ENCODE measurements around the gene PCYT1B. TPM values are rescaled to one million over a fixed set of nuclear protein-coding genes. Genes with fewer than 3 reads are reported as not detected.

The PCYT1B gene
- total RNA-seq, 1 donor from 2014 or later: 0.64 TPM

DNA sequence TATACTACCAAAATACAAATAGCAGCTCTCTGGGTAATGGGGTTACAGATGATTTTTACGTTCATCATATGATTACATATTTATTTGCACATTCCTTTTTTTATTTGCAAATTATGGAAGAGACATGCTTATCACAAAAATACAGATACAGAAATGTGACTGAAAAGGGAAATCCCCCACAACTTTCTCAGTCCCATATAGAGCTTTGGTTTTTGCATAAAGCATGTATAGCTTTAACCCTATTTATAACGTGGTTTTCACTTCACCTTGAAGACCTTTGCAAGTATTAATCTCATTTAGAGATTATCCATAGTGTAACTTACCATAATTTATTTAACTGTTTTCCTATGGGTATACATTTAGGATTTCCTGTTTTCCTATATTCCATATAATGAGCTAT is 126.7 kb downstream of the PCYT1B start:
- no peak for ATAC-seq

DNA sequence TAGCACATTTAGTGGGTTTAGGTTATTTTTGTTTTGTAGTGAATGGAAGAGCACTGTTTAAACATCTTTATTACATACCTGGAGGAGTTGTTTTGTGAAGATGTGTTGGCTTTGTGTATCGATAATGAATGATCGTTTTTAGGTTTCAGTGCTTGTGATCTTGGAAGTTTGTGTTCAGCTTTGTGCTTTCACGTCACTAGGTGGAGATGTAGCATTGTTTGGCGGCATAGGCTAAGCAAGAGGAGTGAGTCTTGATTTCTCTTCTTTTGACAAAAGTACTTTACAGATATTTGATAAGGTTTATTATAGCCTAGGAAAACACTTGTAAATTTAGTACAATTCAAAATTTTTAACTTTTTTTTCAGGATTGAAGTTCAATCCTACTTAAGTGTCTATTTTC is 131.7 kb downstream of the PCYT1B start:
- ATAC-seq: no peak

DNA sequence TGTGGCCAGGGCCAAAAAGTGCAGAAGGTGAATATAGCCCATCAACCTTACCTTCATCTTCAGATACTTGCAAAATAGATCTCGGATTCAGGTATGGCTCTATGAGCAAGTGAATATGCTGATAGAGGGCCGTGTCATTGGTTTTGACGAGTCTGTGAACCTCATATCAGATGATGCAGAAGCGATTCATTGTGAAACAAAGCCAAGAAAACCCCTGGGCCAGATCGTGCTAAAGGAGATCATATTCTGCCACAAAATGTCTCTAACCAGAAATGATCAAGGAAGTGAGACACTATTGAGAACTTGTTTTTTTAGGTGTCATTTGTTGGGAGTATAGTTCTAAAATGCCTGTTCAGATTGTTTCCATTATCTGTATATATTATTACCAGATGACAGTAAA is 133.7 kb downstream of the PCYT1B start:
- ATAC-seq: no peak

DNA sequence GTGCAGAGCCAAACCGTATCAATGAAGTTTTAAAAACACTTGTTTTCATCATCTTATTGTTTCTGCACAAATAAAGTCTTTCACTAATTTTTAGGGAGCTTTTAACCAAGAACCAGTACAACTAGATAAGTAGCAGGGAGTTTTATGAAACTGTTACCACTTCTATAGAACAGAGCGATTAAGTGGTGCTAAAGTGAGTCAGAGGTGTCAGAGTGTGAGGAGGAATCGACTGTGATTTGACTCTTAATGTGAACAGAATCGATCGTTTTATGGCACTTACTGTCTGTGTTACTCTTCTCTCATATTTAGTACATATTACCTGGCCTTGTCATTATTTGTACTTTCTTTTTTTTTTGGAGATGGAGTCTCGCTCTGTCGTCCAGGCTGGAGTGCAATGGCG is 138.8 kb downstream of the PCYT1B start:
- no peak for ATAC-seq

Other genes with a start within 250 kb of the PCYT1B start
- gene PDK3, start 182.1 kb downstream of the PCYT1B start, total RNA-seq: 6.8 TPM
- gene POLA1, start 46.6 kb upstream of the PCYT1B start, total RNA-seq: 7.7 TPM